ENCODE measurements around the gene TFDP1. TPM values are rescaled to one million over a fixed set of nuclear protein-coding genes. Genes with fewer than 3 reads are reported as not detected.

The TFDP1 gene
- total RNA-seq, 1 donor = 83.8 TPM

GRCh38 chr13:113627136-113627535 is 42.6 kb downstream of the TFDP1 start:
- H3K4me3 ChIP-seq (ENCODE audit: low read depth, low read length) = no peak overlapping the region
- no peak for DNase-seq (ENCODE audit: low read depth)
- no peak for TF ChIP-seq CTCF (IDR thresholded peaks at IDR 0.05; ENCODE audit: insufficient read depth, low read depth, low read length)

- DNase-seq (ENCODE audit: low read depth) = no peak
- TF ChIP-seq CTCF (IDR thresholded peaks at IDR 0.05; ENCODE audit: insufficient read depth, low read depth, low read length) = no peak
Measured at GRCh38 chr13:113628291-113629270, 44.0 kb downstream of the TFDP1 start.

GRCh38 chr13:113629866-113630265 is 45.3 kb downstream of the TFDP1 start:
- H3K4me3 ChIP-seq (ENCODE audit: low read depth, low read length) = no peak overlapping the region
- no peak for TF ChIP-seq CTCF (IDR thresholded peaks at IDR 0.05; ENCODE audit: insufficient read depth, low read depth, low read length)
- no peak for DNase-seq (ENCODE audit: low read depth)

More at GRCh38 chr13:113628291-113629270, 44.0 kb downstream of the TFDP1 start:
- H3K4me3 ChIP-seq (ENCODE audit: low read depth, low read length) = no peak overlapping the region

GRCh38 chr13:113630296-113630695 is 45.7 kb downstream of the TFDP1 start:
- no peak for TF ChIP-seq CTCF (IDR thresholded peaks at IDR 0.05; ENCODE audit: insufficient read depth, low read depth, low read length)
- no peak for DNase-seq (ENCODE audit: low read depth)
- H3K4me3 ChIP-seq (ENCODE audit: low read depth, low read length) = no peak overlapping the region

- TF ChIP-seq CTCF (IDR thresholded peaks at IDR 0.05; ENCODE audit: insufficient read depth, low read depth, low read length) = no peak
- no peak for DNase-seq (ENCODE audit: low read depth)
- no peak overlapping the region for H3K4me3 ChIP-seq (ENCODE audit: low read depth, low read length)
Measured at GRCh38 chr13:113630804-113631203, 46.3 kb downstream of the TFDP1 start.

- no peak overlapping the region for H3K4me3 ChIP-seq (ENCODE audit: low read depth, low read length)
- no peak for TF ChIP-seq CTCF (IDR thresholded peaks at IDR 0.05; ENCODE audit: insufficient read depth, low read depth, low read length)
- no peak for DNase-seq (ENCODE audit: low read depth)
Measured at GRCh38 chr13:113631341-113632095, 47.0 kb downstream of the TFDP1 start.

All from fibroblast of villous mesenchyme (primary cell).